GM18505 (cell line): ENCODE results near the gene RGS18.
"Not testable (repeated sequence)": the region's sequence is repeated elsewhere in the genome, so short reads cannot be mapped to it uniquely, and the experiment has no call there.

Source experiments
- ATAC-seq: cut with Tn5 transposase; IDR thresholded peaks from one replicate; pipeline ENCODE4 v1.9.1; 2021; ENCODE audit not compliant: unreplicated experiment
- POLR2A ChIP-seq: IDR thresholded peaks from 4 replicates; pipeline ENCODE4 v1.6.1; 2011; ENCODE audit warnings: borderline replicate concordance; ENCODE audit not compliant: insufficient read depth, insufficient read length; ENCODE audit errors: extremely low read depth

Gene RGS18, protein sequence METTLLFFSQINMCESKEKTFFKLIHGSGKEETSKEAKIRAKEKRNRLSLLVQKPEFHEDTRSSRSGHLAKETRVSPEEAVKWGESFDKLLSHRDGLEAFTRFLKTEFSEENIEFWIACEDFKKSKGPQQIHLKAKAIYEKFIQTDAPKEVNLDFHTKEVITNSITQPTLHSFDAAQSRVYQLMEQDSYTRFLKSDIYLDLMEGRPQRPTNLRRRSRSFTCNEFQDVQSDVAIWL

DNA sequence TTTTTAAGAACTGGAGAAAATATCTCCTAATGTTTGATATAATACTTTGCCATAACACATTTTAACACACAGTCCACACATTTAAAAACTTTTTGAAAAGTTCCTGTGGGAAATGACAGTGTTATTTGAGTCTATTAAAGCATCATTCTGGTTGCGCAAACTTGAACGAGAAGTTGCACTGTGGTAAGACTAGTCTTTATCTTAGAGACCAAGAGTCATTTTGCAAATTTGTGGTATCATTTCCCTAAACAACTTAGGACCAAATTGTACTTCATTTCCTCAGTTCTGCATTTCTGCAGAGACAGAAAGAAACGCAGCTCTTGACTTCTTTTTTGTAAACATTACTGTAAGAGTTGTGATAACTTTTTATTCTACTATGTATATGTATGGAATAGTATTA, at the start of gene RGS18:
RGS18 (plus strand) TSS at position 282 of the 400 bp plus-strand sequence. CDS start 176 bp downstream, outside the sequence.
- peak; percentile 95 for ATAC-seq
- no peak for TF ChIP-seq POLR2A

DNA sequence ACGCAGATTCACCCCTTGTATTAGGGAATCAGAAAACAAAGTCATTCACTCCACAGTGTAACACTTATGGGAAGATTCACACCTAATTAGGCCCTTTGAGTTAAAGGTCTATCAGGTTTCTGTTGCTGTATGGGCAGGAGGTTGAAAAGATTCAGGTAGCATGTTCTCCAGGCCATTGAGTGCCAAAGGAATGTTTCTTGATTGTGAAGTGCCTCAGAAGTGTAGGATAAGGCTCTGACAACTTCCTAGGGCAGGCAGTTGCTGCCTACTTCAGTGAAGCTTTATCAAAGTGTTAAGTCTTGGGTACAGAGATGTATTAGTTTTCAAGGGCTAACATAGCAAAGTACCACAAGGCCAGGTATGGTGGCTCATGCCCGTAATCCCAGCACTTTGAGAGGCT, 48.7 kb upstream of the RGS18 start:
- no peak for TF ChIP-seq POLR2A

DNA sequence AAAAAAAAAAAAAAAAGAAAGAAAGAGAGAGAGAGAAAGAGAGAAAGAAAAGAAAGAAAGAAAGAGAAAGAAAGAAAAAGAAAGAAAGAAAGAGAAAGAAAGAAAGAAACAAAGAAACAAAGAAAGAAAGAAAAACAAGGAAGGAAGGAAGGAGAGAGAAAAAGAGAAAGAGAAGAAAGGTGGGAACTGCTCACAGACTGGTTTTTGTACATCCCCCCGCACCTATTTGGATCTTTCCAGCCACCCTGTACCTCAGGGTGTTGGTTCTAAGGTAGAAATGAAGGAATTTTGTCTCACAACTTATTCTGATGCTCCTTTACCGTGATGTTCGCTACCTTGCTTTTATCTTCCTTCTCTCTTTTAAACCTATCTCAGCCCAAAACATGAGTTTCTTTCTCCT, 43.3 kb upstream of the RGS18 start:
- ATAC-seq, result no peak
- TF ChIP-seq POLR2A, result no peak

More for the DNA sequence above, 48.7 kb upstream of the RGS18 start:
- no peak for ATAC-seq

DNA sequence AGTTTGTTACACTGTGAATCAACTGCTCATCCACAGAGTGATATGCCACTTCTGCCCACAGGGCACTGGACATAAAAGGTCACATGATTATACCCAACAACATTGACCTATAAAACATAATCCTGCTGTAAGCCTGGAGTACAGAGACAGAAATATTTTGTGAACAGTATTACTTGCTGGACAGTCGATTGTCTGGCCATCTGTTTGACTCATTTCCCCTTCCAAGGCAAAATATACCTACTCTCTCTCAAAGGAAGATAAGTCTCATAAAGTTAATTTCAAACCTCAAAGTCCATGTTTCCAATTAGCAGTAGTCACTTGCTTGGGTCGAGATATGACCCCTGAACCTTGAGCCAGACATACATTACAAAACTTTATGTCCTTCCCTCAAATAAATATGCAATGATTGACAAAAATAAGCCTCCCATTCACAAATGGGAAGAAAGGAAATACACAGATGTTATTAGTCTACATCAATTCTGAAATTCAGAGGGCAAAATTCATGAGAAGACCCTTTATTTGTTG, 39.3 kb upstream of the RGS18 start:
- ATAC-seq, result no peak
- no peak for TF ChIP-seq POLR2A

GRCh38 chr1:192119701-192120100, 38.6 kb upstream of the RGS18 start:
- no peak for TF ChIP-seq POLR2A
- no peak for ATAC-seq

GRCh38 chr1:192122668-192123067, 35.6 kb upstream of the RGS18 start:
- ATAC-seq, result no peak
- no peak for TF ChIP-seq POLR2A

DNA sequence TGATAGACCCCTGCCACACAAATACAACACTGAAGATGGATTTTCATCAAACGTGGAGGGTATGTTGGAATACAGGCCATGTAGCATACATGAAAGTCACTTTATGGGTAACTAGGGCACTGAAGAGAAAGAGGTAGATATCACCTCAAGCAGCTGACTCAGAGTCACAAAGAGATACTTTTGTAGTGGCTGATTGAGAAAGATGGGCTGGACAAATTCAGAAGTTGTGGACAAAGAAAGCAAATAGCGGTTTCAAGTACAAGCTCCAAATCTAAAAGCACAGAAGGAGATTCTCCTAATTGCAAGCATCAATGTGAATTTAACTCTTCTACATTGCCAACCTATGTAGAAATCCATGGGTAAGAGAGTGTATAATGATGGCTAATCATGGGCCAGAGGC, 35.0 kb upstream of the RGS18 start:
- no peak for TF ChIP-seq POLR2A
- ATAC-seq, result no peak

GRCh38 chr1:192126030-192126619, 32.1 kb upstream of the RGS18 start:
- no peak for ATAC-seq
- TF ChIP-seq POLR2A, result no peak

DNA sequence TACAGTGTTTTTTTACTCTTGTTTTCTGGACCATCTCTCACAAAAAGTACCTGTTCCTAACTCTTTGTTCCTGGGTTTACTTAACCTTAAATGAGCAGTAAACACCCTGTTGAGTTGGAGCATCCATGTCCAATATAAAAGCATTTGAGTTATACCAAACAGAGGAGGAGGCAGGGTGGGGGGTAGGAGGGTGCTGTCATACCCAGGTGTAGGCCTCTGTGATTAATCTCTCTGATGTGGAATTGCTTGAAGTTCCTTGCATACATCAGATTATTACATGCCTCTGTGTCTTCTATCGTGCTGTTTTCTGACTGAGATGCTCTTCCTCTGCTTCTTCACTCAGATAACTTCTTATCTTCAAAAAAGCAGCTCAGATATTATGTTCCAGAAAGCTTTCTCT, 28.1 kb upstream of the RGS18 start:
- TF ChIP-seq POLR2A, result no peak
- no peak for ATAC-seq

GRCh38 chr1:192130865-192131264, 27.4 kb upstream of the RGS18 start:
- ATAC-seq, result not testable (repeated sequence)

DNA sequence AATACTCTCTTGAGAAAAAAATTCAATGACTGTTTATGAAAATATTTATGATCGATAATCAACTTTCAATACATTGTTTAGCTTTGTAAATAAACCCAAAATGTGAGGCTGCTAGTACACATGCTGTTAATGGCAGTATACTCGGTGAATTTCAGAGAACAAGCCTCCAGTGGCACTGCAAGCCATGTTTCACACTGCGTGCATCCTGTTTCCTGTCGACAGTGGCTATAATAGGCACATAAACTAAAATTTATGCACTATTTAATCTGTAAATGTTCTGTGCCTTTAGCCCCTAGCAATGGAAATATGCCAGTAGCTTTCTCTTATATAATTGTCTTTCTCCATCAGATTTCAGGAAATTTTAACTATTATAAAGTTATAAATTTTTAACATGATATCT, 26.3 kb upstream of the RGS18 start:
- TF ChIP-seq POLR2A, result no peak
- no peak for ATAC-seq

DNA sequence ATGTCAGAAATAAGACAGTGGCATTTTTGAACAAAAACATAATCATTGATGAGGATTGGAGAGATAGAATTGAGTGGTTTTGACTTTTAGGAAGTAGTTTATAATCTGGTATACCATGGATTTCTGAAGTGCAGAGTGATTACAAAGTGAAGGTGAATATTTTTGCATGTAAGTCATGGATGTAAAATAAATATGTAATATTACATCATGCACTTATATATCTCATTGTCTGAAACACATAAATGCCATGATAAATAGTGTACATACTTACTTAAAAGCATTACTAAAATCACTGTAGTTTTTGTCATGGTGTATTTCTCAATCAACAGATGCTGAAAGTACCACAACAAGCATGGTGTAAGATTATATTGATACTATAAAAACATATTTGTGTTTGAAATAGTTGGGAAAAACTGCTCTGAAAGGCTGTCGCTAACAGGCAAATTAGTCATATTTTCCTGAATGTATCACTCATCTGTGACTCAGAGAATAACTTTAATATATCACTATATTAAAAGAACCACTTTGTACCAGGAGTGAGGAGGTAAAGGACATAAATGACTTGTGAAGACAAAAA, 24.8 kb upstream of the RGS18 start:
- ATAC-seq, result no peak
- no peak for TF ChIP-seq POLR2A

DNA sequence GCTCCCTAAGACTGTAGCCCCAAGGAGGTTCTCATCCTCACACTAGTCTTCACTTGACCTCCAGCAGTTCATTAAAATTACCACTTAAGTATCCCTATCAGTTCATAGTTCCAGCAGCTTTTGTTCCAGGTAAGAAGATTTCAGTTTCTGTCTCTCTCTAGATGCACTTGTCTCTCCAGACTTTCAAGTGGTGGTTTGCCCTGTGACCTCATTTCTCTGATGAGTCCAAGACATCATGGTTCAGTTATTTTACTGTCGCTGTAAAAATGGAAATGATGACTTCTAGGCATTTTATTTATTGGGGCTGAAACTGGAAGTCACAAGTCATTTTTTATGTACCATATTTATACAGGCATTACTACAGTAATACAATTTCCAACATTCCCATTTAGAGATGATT, 17.9 kb upstream of the RGS18 start:
- ATAC-seq, result no peak
- TF ChIP-seq POLR2A, result no peak

- no peak for ATAC-seq
- TF ChIP-seq POLR2A, result no peak
These were observed 11.0 kb upstream of the RGS18 start for GRCh38 chr1:192147221-192147620.

GRCh38 chr1:192147696-192148095, 10.6 kb upstream of the RGS18 start:
- no peak for ATAC-seq

GRCh38 chr1:192151176-192151575, 7.1 kb upstream of the RGS18 start:
- TF ChIP-seq POLR2A, result no peak
- ATAC-seq, result no peak

More at GRCh38 chr1:192147696-192148095, 10.6 kb upstream of the RGS18 start:
- no peak for TF ChIP-seq POLR2A
